Measurements from ENCODE around the gene NT5DC1.

Gene NT5DC1

DNA sequence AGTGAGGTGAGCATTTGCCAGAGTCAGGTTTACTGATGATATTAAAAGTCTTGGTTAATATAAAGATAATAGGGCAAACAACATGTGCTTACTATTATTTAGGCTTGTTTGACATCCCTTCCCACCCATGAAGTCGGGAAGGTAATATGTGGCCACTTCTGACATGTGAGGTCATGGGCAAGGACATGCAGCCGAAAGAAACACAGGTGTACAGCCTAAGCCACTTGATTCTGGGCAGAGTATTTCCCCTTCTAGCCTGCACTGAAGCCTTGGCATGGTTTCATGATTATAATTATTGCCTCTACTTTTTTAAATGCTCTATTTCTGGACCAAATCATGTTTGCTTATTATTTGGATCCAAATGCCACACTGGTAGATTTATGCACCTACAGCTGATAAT, 100.9 kb downstream of the NT5DC1 start:
- DNase-seq, result no peak

DNA sequence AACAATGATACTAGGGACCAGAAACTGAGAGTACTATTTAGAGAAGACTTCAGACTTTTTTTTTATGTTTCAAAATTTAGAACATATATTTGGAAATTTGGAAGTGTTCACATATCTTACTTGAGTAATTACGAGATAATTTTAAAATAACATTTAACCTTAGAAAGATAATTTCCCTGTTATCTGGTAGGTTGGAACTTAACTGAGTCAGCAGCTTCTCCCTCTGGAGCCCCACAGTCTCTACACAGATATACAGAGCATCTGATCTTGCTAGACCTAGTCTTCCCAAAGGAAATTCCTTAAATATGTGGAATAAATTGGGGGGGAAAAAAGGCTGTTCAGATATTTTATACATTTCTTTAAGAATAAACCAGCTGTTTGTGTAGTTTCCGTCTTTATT, 104.6 kb downstream of the NT5DC1 start:
- DNase-seq, result no peak

DNA sequence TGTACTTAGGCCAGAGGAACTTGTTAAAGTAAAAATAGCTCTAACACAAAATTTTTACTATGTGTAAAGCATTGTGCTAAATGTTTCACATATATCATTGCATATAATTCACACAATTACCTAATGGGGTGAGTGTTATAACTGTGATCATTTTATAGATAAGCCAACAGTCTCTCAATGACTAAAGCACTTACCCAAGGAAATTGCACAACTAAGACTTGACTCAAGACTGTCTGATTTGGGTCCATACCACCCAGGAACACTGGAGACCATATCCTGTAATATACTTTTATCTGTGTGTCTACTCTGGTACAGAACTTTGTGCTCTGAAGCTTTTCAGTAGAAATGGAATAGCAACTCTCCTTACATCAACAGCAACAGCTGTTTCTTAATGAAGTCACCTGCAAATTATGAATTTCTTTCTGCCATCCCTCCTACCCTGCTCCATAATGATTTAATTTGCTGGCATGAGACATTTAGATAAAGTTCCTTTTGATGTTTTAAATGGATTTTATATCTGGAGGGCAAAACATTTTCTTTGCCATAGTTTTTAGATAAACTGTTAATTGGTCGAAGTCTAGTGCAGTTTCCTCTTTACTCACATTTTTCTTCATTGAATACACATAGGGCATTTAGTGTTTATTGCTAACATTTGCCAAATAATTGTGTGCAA, 105.7 kb downstream of the NT5DC1 start:
- DNase-seq, result no peak

DNA sequence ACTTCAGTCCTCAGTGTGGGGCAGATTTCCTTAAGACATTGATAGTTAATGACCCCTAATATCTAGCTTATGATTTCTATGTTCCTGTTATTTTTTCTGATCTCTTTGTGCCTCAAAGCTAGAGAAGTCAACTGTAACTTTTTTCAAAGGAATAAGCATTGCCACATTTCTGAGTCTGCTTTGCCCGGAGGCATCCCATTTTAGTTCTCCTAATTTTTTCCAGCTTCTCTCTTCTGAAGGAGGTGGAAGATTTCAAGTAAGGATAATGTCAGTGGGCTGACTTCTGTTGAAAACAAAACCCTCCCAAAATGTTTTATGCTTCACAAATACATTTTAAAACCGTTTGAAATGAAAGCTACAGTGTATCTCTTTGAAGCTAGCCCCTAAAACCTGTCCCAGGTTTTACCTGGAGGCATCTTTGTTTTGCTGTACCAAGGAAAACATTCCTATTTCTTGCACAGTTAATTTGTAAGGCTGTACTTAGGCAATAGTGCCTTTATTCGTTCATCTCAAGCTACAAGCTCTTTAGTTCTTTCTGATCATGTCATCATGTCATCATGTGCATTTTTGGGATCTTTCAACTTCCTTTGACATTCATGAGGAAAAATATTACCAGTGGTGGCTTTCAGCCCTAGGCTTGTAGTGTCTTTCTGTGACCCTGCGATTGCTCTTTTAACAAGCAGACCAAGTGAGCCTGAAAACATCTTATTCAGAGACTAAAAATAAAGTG, 107.6 kb downstream of the NT5DC1 start:
- no peak for DNase-seq

DNA sequence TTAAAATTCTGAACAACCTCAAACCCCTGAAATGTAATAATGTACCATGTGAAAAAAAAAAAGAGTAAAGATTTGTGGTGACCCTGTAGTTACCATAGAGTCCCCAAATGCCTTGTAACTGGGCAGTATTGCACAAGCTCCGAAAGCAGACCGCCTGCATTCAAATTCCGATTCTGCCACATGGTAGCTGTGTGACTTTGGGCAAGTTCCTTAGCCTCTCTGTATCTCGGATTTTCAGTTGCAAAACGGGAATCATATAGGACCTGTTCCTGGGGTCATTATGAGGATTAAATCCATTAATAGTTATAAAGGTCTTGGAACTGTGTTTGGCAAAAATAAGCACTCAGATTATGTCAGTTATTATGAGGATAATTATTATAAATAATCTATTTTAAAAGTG, 109.7 kb downstream of the NT5DC1 start:
- DNase-seq, result no peak

DNA sequence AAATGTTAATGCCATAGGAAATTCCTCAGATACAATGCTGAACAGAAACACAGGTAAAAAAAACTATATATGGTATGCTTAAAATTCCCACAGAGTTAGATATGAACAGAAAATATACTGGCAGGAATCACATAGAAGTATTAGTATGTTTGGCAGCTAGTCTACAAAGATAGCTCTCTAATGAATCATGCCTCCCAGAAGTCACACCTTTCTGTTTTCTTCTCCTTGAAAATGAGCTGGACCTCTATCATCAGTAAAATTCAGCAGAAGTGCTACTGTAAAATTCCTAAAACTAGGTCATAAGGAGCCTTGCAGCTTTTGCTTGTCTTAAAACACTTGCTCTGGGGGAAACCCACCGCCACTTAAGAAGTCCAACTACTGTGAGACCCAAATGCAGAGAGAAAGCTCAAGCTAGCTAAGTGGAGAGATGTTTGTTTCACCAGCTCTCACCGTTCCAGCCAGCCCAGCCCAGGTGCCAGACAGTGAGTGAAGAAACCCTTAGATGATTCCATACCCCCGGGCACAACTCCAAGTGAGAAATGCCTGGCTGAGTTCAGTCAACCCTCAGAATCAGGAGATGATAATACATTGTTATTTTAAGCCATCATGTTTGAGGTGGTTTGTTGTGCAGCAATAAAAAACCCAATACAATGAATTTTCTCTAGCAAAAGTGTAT, 110.2 kb downstream of the NT5DC1 start:
- no peak for DNase-seq

DNA sequence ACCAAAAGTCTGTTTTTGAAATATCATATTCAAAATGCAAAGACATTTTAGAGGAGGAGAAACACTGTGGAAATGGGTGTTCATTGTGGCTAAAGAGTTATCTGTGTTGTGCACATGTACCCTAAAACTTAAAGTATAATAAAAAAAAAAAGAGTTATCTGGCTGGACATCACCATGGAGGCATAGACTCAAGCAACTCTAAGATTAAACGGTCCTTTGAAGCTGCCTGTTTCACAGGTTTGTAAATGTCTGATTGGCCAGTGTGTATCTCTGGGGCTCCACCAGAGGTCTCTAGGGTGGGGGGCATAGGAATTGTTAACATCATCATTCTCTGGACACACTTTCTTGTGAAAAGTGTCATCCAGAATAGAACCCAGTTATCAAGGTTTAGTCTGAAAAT, 114.0 kb downstream of the NT5DC1 start:
- no peak for DNase-seq

DNA sequence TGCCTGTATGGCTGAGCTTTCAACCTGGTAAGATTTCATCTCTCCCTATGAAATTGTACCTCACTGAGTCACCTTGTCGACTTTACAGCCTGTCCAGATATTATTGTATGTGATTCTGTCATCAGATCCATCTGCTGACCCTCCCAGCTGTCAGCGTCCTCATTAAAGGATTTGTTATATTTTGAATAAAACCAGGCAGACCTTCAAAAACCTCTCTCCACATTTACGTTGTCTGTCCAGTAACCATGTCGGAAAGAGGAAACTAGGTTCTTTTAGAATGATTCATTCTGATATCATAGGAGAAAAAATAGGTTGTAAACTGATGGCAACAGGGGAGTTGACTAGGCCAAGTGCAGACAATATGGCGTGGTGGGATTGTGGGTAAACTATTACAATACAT, 114.8 kb downstream of the NT5DC1 start:
- no peak for DNase-seq

DNA sequence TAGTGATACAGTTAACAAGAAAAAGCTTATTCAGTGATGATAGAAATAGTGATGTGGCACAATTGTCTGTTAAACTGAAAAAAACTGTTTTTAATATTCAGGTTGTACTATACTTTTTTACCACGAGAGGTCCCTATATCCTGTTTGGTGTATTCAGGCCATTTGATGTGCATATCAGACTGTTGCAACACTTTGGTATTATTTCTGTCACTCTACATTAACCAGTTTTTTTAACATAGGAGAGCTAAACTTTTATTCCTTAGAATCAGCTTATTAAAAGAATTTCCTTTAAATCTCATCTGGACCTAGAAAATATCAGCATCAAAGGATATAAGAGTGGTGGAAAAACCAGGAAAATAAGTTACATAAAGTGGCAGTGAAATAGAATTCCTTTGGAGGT, 116.4 kb downstream of the NT5DC1 start:
- no peak for DNase-seq

DNA sequence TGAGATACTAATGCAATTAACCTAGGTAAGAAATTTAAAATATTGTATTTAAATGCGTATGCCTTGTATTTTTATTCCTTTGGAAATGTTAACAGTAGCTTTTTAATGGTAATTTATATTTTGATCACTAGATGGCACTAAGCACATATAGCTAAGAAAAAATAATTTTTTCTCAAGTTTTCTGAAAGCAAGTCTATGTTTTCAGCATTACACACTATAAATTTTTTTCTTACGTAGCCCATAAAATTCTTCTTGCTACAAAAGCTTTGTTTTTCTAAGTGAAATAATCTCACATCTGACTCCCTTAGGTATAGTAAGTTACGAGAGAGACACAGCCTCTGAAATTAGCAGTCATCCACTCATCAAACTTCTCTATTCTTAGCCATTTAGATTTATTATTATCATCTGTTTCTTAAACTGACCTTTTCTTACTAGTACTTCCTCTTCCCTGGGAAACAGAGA, 117.5 kb downstream of the NT5DC1 start:
- no peak for DNase-seq

DNA sequence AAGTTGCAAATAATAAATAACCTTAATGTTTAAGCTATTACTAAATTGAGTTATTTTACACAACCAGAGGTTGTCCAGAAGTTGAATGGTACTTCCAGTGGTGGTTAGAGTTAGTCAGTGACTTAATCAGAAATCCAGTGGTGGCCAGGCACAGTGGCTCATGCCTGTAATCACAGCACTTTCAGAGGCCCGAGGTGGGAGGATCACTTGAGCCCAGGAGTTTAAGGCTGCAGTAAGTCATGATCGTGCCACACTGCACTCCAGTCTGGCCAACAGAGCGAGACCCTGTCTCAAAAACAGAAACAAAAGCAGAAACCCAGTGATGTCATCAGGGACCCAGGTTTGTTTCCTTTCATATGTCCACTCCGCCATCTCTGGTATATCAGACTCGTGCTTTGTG, 118.2 kb downstream of the NT5DC1 start:
- no peak for DNase-seq

DNA sequence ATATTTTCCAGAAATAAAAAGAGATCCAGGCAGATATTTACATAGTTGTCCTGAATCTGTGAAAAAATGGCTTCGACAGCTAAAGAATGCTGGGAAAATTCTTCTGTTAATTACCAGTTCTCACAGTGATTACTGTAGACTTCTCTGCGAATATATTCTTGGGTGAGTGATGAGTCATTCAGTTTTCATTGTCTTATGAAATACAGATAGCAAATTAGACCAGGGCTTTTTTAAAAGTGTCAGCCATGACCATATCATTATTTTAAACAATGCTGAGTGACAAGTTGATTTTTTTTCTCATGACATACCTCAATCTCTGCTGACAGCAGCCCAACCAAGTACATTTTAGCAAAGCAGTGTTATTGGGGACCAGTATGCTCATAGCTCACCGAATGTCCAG, 120.4 kb downstream of the NT5DC1 start:
- DNase-seq, result no peak

DNA sequence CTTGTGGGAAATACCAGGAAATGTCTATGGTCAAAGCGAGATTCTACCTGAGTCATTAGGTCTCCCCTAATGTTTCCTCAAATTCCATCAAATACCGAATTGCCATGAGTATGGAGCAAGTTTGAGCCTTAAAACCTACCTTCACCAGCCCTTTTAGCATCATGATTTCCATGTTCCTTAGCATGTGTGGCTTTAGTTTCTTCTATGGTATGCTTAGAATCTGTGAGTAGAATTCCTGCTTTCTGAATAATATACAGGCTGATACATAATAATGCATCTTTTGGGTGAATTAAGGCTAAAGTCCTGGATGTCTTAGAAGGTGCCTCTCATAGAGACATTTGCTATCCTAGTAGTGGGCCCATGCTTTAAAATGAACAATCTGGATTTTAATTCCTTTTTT, 121.3 kb downstream of the NT5DC1 start:
- no peak for DNase-seq

DNA sequence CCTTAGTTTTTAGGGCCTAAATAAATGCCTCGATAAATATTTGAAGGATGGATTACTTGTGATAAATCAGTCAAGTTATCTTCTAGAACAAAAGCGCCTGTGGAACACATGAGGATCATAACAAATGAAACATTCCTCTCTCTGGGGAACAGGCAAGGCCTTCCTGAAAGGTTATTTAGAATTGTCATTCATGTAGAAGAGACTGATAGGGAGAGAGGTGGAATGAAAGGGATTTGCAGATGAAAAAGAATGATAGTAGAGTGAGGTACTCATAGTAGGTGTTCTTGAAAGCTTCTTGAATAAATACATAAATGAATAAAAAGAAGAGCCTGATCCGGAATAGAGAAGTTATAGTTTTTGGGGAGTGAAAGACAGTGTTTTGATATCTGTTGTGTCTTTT, 122.7 kb downstream of the NT5DC1 start:
- no peak for DNase-seq

DNA sequence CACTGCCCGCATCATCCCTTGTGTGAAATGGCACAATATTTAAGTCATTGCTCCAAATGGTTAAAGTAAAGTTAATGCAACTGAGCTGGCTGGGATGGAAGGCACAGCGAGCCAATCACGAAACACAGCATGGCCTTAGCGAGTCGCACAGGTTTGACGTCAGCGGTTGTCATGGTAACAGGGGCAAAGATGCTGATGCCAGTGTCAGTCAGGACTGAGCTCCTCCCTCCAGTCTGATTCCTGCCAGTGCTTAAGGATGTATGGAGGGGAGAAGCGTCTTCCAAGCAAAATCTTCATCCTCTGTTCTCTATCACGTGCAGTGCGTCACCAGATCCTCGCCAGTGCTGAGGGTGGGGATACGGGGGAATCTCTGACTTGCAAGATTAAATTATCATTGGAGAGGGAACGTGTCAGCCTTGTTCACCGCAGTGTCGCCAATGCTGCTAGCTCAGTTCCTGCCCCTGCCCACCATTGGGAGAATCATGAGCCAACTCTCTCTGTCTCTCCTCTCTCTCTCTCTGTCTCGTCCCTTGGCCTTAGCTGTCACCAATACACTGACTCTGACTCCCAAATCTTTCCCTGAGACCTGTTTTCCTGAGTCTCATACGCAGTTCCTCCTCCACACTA, 128.7 kb downstream of the NT5DC1 start:
- DNase-seq, result no peak

DNA sequence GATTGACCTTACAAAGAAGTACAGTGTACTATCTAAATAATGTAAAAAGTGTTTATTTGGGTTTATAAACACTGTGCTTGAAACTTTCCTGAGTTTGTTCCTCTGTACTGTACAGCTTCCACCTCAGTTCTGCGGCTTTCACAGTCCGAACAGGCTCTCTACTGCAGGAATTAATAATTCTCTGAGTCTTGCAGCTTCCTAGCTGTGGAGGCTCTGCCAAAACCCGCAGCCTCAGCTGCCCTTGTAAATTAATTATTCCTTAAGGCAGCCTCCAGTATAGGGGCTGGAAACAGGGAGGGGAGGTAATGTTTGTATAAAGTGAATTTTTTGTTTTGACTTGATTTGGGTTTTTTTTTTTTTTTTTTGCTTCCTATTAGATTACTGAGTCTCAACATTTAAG, 134.0 kb downstream of the NT5DC1 start:
- no peak for DNase-seq

DNA sequence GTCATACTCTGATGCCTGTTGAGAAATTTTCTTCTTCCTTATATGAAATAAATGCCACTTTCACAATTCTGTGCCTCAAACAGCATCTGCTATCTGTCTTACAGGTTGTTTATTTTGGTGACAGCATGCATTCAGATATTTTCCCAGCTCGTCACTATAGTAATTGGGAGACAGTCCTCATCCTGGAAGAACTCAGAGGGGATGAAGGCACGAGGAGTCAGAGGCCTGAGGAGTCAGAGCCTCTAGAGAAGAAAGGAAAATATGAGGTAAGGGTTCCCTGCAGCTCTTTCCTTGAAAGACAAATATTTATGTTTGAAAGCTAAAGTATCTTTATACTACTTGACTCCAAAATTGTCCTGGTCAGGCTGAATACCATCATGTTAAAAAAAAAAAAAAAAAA, 137.4 kb downstream of the NT5DC1 start:
- no peak for DNase-seq

DNA sequence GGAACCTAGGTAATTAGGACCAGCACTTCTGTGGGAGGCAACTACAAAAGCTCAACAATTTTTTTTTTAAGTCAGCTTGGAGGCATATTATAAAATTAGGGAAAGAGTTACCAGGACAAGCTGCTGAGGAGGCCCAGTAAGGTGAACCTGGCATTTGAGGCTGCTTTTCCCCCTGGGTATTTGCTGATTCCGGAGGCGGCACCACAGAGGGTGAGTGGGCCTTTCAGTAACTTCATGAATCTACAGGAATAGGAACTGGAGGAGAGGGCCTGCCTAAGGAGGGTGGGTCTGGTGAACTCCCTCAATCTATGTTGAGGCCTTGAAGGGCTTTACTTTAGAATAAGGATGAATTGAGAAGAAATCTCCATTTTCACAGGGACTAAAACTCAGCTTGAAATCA, 138.6 kb downstream of the NT5DC1 start:
- no peak for DNase-seq

DNA sequence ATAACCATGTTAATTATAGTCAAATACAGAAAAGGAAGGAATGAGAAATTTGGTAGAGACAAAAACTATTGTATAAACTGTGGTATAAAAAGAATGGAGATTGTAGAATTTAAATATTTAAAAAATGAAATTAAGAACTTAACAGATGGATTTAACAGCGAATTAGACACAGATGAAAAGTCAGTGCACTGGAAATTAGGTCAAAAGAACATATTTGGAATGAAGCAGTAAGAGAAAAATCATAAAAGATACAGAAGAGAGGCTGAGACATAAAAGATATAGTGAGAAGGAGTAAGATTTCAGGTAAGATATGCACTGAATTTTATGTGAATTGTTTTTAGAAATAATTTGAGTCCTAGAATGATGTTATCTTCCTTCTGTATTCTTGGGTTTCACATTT, 139.2 kb downstream of the NT5DC1 start:
- DNase-seq, result no peak

DNA sequence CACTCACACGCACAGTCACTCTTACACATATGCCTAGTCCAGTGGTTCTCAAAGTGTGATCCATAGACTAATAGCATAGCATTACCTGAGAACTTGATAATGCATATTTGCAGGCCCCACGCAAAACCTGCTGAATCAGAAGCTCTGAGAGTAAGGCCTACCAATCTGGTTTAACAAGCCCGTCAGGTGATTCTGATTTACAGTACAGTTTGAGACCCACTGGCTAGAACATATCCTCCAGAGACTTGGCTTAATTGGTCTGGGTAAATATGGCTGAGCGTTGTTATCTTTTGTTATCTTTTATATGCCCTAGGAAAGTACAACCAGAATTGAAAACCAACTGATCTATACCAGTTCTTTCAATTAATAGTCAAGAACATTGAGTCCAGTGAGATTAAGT, 143.6 kb downstream of the NT5DC1 start:
- no peak for DNase-seq

DNA sequence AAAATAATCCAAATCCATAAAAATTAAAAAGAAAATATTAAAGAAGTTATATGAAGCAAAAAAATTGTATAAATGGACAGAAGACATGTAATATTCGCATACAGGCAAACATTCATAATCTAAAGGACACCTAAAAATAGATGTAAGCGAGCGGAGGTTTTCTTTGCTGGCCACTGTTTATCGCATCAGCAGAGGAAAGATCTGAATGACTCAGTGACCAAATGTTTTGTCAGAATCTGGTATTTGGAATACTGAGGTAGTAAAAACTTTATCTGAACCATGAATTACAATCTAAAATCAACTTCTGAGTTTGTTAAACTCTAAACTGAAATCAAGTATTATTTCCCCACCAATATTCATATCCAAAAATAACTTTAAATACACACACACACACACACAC, 145.4 kb downstream of the NT5DC1 start:
- no peak for DNase-seq

DNA sequence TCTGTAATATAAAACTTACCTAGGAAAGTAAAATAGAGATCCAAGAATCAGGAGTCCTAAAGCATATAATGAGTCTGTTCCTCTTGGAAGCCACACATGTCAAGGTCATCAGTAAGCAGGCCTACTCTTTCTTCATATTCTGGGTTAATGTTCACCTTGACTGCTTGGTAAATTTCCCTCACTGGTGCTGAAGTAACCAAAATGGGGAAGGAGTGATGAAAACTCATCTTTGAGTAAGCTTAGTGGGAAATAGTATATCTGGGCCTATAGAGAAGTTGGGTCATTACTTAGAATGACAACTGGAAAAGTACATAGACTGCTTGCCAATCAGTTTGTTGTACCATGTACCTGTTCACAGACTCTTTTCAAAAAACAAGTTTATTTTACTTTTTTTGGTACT, 146.6 kb downstream of the NT5DC1 start:
- DNase-seq, result no peak

DNA sequence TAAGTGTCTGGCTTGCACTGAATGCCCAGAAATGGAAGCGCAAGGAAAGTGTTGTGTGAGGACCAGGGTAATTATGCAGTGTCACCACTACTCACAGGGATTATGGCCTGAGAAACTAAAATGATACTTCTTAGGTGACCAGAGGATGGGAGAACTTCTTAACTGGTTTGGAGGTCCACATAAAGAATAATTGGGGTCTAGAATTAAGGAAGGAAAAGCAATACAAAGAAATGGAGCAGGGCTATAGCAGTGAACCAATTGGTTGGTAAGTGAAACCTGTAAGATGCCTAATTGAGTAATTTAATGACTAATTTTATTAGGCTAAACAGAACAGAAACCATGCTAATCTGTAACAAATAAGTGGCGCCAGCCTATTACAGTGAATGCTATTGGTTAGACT, 147.9 kb downstream of the NT5DC1 start:
- no peak for DNase-seq
